Measurements from ENCODE around the gene DAP. TPM values are rescaled to one million over a fixed set of nuclear protein-coding genes. Genes with fewer than 3 reads are reported as not detected.

DAP gene
- total RNA-seq, 1 experiment from 2014 or later = 47.2 TPM

DNA sequence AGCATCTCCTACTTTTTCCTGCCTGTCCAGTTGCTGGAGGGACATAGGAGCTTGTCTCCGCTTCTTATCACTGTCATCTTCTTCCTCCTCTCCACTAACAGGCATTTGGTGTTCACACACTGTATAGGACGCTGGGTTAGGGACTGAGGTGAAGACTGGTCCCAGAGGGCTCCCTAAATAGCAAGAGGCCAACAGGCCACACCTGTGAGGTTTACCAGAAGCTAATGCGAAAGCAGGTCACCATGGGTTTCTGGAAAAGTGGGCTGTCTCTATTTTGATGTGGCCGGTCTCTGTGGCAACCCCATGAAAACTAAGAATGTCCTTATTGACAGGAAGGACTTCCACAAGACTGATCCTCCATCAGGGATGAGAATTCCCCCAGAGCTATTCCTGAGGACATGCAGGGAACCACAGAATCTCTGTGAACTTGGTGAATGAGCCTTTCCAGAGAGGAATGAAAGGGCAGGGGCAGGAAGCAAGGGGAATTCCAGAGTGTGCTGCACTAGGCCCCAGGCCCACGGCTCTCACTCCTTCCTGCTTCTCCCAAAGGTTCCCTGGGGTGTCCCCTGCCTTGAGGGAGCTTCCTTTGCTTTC, 61.7 kb downstream of the DAP start:
- H3K4me1 Mint-ChIP-seq = peaks cover 23 to 27% of the 10 kb centered on the region in 2 experiments

More for the DNA sequence above, 61.7 kb downstream of the DAP start:
- Histone ChIP-seq H2BK12ac (ENCODE audit: insufficient read length, low read depth, low read length) (no peak overlapping the region), H3K4me2 (ENCODE audit: insufficient read depth, insufficient read length, low read length) (no peak overlapping the region), H4K91ac (ENCODE audit: insufficient read length, low read depth, low read length) (no peak overlapping the region), H3K79me2 (ENCODE audit: insufficient read depth, low read length) (no peaks in the 10 kb centered on the region), H4K5ac (ENCODE audit: insufficient read length, low read depth, low read length) (no peak overlapping the region), H3K14ac (ENCODE audit: insufficient read depth, low read length) (no peak overlapping the region), H2AK5ac (ENCODE audit: insufficient read length, low read length) (no peak overlapping the region), H3K23ac (ENCODE audit: insufficient read length, low read depth, low read length) (no peak overlapping the region), H2BK20ac (ENCODE audit: low read depth, low read length, poor library complexity, severe bottlenecking) (no peak overlapping the region), H2BK15ac (ENCODE audit: low read depth, low read length) (no peak overlapping the region), H3K9me3 (ENCODE audit: control insufficient read depth, low read depth, low read length) (no peaks in the 10 kb centered on the region), H3K56ac (ENCODE audit: insufficient read length, low read depth, low read length) (no peak overlapping the region), H3K4ac (ENCODE audit: low read depth, low read length) (no peak overlapping the region), H3K23me2 (ENCODE audit: insufficient read length, low read depth, low read length, poor library complexity, severe bottlenecking) (no peaks in the 10 kb centered on the region), H2BK120ac (ENCODE audit: low read depth, low read length, poor library complexity, severe bottlenecking) (no peak overlapping the region), H3K27ac (ENCODE audit: insufficient read length, low read depth, low read length) (no peak overlapping the region), H3K79me1 (ENCODE audit: insufficient read depth, low read depth, low read length, poor library complexity, severe bottlenecking) (no peaks in the 10 kb centered on the region), H2AFZ (ENCODE audit: low read length) (no peak overlapping the region), H2BK5ac (ENCODE audit: insufficient read length, low read length) (no peak overlapping the region), H3K27me3 (ENCODE audit: insufficient read depth, low read length) (no peaks in the 10 kb centered on the region), H3K18ac (ENCODE audit: insufficient read length, low read depth, low read length) (no peak overlapping the region), H3T11ph (ENCODE audit: low read length) (no peak overlapping the region), H3K9ac (ENCODE audit: extremely low read depth, insufficient read length, low read length) (no peak overlapping the region), H4K8ac (replicated peaks; ENCODE audit: insufficient read length, low read depth, low read length) (no peak overlapping the region), H3K4me1 (ENCODE audit: insufficient read depth, low read length) (peaks cover 13% of the 10 kb centered on the region), H4K20me1 (ENCODE audit: control insufficient read depth, insufficient read depth, insufficient read length) (no peaks in the 10 kb centered on the region)
- TF ChIP-seq, protein P1, sequence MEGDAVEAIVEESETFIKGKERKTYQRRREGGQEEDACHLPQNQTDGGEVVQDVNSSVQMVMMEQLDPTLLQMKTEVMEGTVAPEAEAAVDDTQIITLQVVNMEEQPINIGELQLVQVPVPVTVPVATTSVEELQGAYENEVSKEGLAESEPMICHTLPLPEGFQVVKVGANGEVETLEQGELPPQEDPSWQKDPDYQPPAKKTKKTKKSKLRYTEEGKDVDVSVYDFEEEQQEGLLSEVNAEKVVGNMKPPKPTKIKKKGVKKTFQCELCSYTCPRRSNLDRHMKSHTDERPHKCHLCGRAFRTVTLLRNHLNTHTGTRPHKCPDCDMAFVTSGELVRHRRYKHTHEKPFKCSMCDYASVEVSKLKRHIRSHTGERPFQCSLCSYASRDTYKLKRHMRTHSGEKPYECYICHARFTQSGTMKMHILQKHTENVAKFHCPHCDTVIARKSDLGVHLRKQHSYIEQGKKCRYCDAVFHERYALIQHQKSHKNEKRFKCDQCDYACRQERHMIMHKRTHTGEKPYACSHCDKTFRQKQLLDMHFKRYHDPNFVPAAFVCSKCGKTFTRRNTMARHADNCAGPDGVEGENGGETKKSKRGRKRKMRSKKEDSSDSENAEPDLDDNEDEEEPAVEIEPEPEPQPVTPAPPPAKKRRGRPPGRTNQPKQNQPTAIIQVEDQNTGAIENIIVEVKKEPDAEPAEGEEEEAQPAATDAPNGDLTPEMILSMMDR (conservative IDR thresholded peaks at IDR 0.05) = no peak
- DNase-seq = no peak
- H3K4me3 Mint-ChIP-seq = no peak overlapping the region
- no peak overlapping the region for H3K27ac Mint-ChIP-seq
- H3K36me3 Mint-ChIP-seq (ENCODE audit: insufficient read depth in 1 of 3, low read depth in 3 of 3) = no peaks in the 10 kb centered on the region
- WGBS (ENCODE audit: extremely low coverage, insufficient read length, low lambda C conversion rate) = no CpG with 5 or more reads among the region's 5 CpGs
- H3K9me3 Mint-ChIP-seq = no peaks in the 10 kb centered on the region
- H3K27me3 Mint-ChIP-seq (ENCODE audit: low read depth) = no peaks in the 10 kb centered on the region

Measured in H9 (cell line).